H1 (cell line): Measurements from ENCODE around the gene TMEM236.

Experiments
- ASH2L ChIP-seq: fragments of 200-600, 300-600 bp; sonication (generic); IDR thresholded peaks from one replicate; pipeline ENCODE4 v1.7.1; 2017; ENCODE audit warnings: low read length
- ATF3 ChIP-seq: IDR thresholded peaks from 2 replicates; pipeline ENCODE4 v1.6.1; 2011; ENCODE audit warnings: low read depth, mild to moderate bottlenecking, low read length; ENCODE audit not compliant: insufficient read depth
- CTCF ChIP-seq, 3 experiments: IDR thresholded peaks; 1 replicate in 2 of 3; 2 replicates in 1 of 3; pipeline versions ENCODE4 v1.5.1 to v1.6.1; 2011; ENCODE audit warnings: low read length in 3 of 3, mild to moderate bottlenecking in 3 of 3, inconsistent platforms in 2 of 3, low read depth in 1 of 3, moderate library complexity in 1 of 3; ENCODE audit not compliant: insufficient read depth in 1 of 3; ENCODE audit errors: control extremely low read depth in 1 of 3
- JUND ChIP-seq: IDR thresholded peaks from 2 replicates; pipeline ENCODE4 v1.6.1; 2011; ENCODE audit warnings: mild to moderate bottlenecking, improper control_type of control experiment, low read length
- POLR2AphosphoS5 ChIP-seq: IDR thresholded peaks from 2 replicates; pipeline ENCODE4 v1.6.1; 2011; ENCODE audit warnings: low read depth, low read length
- SP1 ChIP-seq: IDR thresholded peaks from 2 replicates; pipeline ENCODE4 v1.6.1; 2011; ENCODE audit warnings: low read depth, low read length

DNA sequence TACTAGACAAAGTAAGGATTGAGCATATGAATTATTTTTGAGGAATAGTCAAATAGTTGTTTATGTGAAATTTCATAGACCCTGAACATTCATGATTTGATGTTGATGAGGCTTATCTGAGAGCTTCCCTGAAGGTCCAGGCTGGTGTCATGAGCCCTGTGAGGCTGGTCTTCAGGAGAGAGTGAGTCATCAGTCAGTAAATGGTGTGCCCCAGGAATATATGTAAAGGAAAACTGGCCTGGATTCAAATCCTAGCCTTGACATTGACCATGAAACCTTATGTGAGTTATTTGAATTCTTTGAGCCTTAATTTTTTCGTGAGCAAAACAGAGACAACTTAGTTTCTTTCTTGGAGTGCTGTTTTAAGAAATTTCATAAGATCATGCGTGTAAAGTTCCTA, 6.2 kb downstream of the TMEM236 start:
- TF ChIP-seq ATF3 (no peak), CTCF (IDR thresholded peaks at IDR 0.05; ENCODE audit: control extremely low read depth in 1 of 3, insufficient read depth in 1 of 3, low read depth in 1 of 3, low read length in 3 of 3) (no peak), POLR2AphosphoS5 (no peak), JUND (no peak), ASH2L (no peak), SP1 (no peak)
